ENCODE data around the gene IGF2BP3. TPM values are rescaled to one million over a fixed set of nuclear protein-coding genes. Genes with fewer than 3 reads are reported as not detected.
"Not testable (repeated sequence)": the region's sequence is repeated elsewhere in the genome, so short reads cannot be mapped to it uniquely, and the experiment has no call there.

IGF2BP3 gene
- total and polyA plus RNA-seq, 7 experiments from 2014 or later, result 0.13 to 1.8 (median 0.80) TPM; not detected in 1

GRCh38 chr7:23488714-23489113 is 18.4 kb upstream of the IGF2BP3 start:
- DNase-seq; ATAC-seq; intact Hi-C loops (cut with micrococcal nuclease); H3K27ac Mint-ChIP-seq; H3K27me3 ChIP-seq (ENCODE audit: control insufficient read depth in 2 of 2, insufficient read depth in 2 of 2, low read length in 2 of 2); H3K4me1 ChIP-seq (ENCODE audit: control insufficient read depth in 2 of 2, insufficient read depth in 2 of 2, low read length in 2 of 2); H3K9me3 ChIP-seq (ENCODE audit: control insufficient read depth in 2 of 3, low read length in 3 of 3); H3K27me3 Mint-ChIP-seq; H3K9me3 Mint-ChIP-seq; H3K27ac ChIP-seq (ENCODE audit: low read depth, low read length); H3K36me3 ChIP-seq (ENCODE audit: control insufficient read depth in 2 of 3, insufficient read depth in 3 of 3, low read length in 3 of 3); H3K4me3 Mint-ChIP-seq; H3K4me3 ChIP-seq (ENCODE audit: low read length); H3K36me3 Mint-ChIP-seq: not testable (repeated sequence)
- ChIA-PET POLR2A (interaction anchor here (1.4 kb wide), 1 partner anchor 16 kb away, joined by 3 read pairs; no protein-coding TSS in a partner anchor), CTCF (interaction anchor here (0.6 kb wide), 1 partner anchor 204 kb away, joined by 4 read pairs; no protein-coding TSS in a partner anchor)
- peaks cover 3 to 13% (median 10%) of the 10 kb centered on the region in 7 donors for H3K4me1 Mint-ChIP-seq

DNA sequence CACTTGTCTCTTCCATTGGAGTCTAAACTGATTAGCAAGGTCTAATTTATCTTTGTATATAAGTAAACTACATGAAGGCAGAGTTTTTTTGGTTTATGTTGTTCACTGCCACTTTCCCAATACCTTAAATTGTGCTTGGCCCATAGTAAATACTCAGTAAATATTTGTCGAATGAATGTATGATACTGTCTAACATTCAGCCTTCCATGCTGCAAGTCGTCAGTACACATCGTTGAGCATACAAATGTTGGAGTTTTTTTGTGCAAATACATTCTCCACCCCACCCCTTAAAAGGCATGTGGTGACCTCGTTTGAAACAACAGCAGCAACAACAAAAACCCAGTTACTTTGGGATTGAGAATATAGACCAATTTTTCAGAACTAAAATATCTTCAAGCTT is 17.4 kb upstream of the IGF2BP3 start:
- H3K27me3 ChIP-seq (ENCODE audit: control insufficient read depth in 2 of 2, insufficient read depth in 2 of 2, low read length in 2 of 2), result no peaks in the 10 kb centered on the region
- no peaks in the 10 kb centered on the region for H3K9me3 Mint-ChIP-seq

GRCh38 chr7:23486002-23486773 is 15.9 kb upstream of the IGF2BP3 start:
- POLR2A ChIA-PET, result interaction anchor here (1.5 kb wide), 1 partner anchor 46 kb away, joined by 5 read pairs; no protein-coding TSS in a partner anchor
- CTCF ChIA-PET, result no interaction called here
- Histone ChIP-seq H3K4me3 (ENCODE audit: low read length) (no peak overlapping the region), H3K27me3 (ENCODE audit: control insufficient read depth in 2 of 2, insufficient read depth in 2 of 2, low read length in 2 of 2) (no peaks in the 10 kb centered on the region), H3K9me3 (ENCODE audit: control insufficient read depth in 2 of 3, low read length in 3 of 3) (no peaks in the 10 kb centered on the region), H3K36me3 (ENCODE audit: control insufficient read depth in 2 of 3, insufficient read depth in 3 of 3, low read length in 3 of 3) (peaks cover 0 to 3% (median 0%) of the 10 kb centered on the region in 3 experiments), H3K27ac (ENCODE audit: low read depth, low read length) (no peak overlapping the region), H3K4me1 (ENCODE audit: control insufficient read depth in 2 of 2, insufficient read depth in 2 of 2, low read length in 2 of 2) (peaks cover 4 to 6% of the 10 kb centered on the region in 2 donors)
- no peak for DNase-seq
- no peak overlapping the region for H3K4me3 Mint-ChIP-seq
- H3K36me3 Mint-ChIP-seq, result peaks cover 0 to 3% (median 0%) of the 10 kb centered on the region in 5 donors
- no peak for ATAC-seq
- H3K27me3 Mint-ChIP-seq, result peaks cover 0 to 20% (median 10%) of the 10 kb centered on the region in 5 donors
- intact Hi-C loops (cut with micrococcal nuclease), result no loop called here
- peaks cover 3 to 10% (median 10%) of the 10 kb centered on the region in 7 donors for H3K4me1 Mint-ChIP-seq
- H3K9me3 Mint-ChIP-seq, result no peaks in the 10 kb centered on the region
- H3K27ac Mint-ChIP-seq, result peak overlapping the region in 1 of 9 donors; percentile 13

More for the DNA sequence above, 17.4 kb upstream of the IGF2BP3 start:
- H3K4me1 Mint-ChIP-seq, result peaks cover 3 to 13% (median 10%) of the 10 kb centered on the region in 7 donors
- no peak for DNase-seq
- peaks cover 0 to 3% (median 0%) of the 10 kb centered on the region in 5 donors for H3K36me3 Mint-ChIP-seq
- Histone ChIP-seq H3K36me3 (ENCODE audit: control insufficient read depth in 2 of 3, insufficient read depth in 3 of 3, low read length in 3 of 3) (peaks cover 0 to 3% (median 0%) of the 10 kb centered on the region in 3 experiments), H3K4me1 (ENCODE audit: control insufficient read depth in 2 of 2, insufficient read depth in 2 of 2, low read length in 2 of 2) (peaks cover 4 to 6% of the 10 kb centered on the region in 2 donors), H3K4me3 (ENCODE audit: low read length) (no peak overlapping the region), H3K9me3 (ENCODE audit: control insufficient read depth in 2 of 3, low read length in 3 of 3) (no peaks in the 10 kb centered on the region), H3K27ac (ENCODE audit: low read depth, low read length) (no peak overlapping the region)
- no peak overlapping the region for H3K4me3 Mint-ChIP-seq
- peaks cover 0 to 8% (median 0%) of the 10 kb centered on the region in 5 donors for H3K27me3 Mint-ChIP-seq
- CTCF ChIA-PET, result interaction anchor here (0.6 kb wide), 1 partner anchor 77 kb away, joined by 4 read pairs; no protein-coding TSS in a partner anchor
- POLR2A ChIA-PET, result interaction anchor here (1.4 kb wide), 1 partner anchor 15 kb away, joined by 3 read pairs; no protein-coding TSS in a partner anchor
- intact Hi-C loops (cut with micrococcal nuclease), result no loop called here
- H3K27ac Mint-ChIP-seq, result no peak overlapping the region
- ATAC-seq, result no peak

DNA sequence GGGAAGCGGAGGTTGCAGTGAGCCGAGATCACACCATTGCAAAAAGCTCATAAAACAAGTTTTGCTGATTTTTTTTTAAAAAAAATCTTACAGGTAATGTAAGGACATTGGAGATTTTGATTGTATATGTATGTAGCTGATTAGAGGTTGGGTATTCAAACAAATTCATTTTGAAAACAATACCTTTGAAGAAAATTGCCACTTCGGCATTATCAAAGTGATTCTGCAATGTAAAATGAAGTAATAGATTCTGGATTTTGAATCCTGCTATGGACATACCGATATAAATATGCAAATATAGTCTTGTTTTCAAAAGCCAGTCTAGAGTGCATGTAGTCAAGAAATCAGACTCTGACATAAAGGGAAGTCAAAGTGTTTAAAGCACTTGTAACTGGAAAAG is 12.4 kb upstream of the IGF2BP3 start:
- ChIA-PET POLR2A (interaction anchor here (0.6 kb wide), 1 partner anchor 100 kb away, joined by 8 read pairs; no protein-coding TSS in a partner anchor), CTCF (interaction anchor here (1.1 kb wide), 1 partner anchor 48 kb away, joined by 4 read pairs; no protein-coding TSS in a partner anchor)
- intact Hi-C loops (cut with micrococcal nuclease), result no loop called here
- H3K27me3 ChIP-seq (ENCODE audit: control insufficient read depth in 2 of 2, insufficient read depth in 2 of 2, low read length in 2 of 2), result peaks cover 11 to 18% of the 10 kb centered on the region in 2 donors
- H3K9me3 ChIP-seq (ENCODE audit: control insufficient read depth in 2 of 3, low read length in 3 of 3), result no peaks in the 10 kb centered on the region
- Mint-ChIP-seq H3K4me3 (no peak overlapping the region), H3K27me3 (peaks cover 16 to 35% (median 28%) of the 10 kb centered on the region in 5 donors), H3K4me1 (no peaks in the 10 kb centered on the region), H3K27ac (no peak overlapping the region), H3K36me3 (no peaks in the 10 kb centered on the region), H3K9me3 (no peaks in the 10 kb centered on the region)
- H3K4me1 ChIP-seq (ENCODE audit: control insufficient read depth in 2 of 2, insufficient read depth in 2 of 2, low read length in 2 of 2), result no peaks in the 10 kb centered on the region
- H3K36me3 ChIP-seq (ENCODE audit: control insufficient read depth in 2 of 3, insufficient read depth in 3 of 3, low read length in 3 of 3), result no peaks in the 10 kb centered on the region
- ATAC-seq (no peak), DNase-seq (no peak)
- no peak overlapping the region for H3K27ac ChIP-seq (ENCODE audit: low read depth, low read length)
- H3K4me3 ChIP-seq (ENCODE audit: low read length), result no peak overlapping the region

GRCh38 chr7:23477962-23478866 is 7.9 kb upstream of the IGF2BP3 start:
- intact Hi-C loops (cut with micrococcal nuclease), result loop anchor here (10.0 kb wide), 2 partner anchors 463 to 623 kb away; partner anchors contain the start of gene HYCC1 (in 2 of the 2)
- ChIA-PET POLR2A (interaction anchor here (0.7 to 1.6 kb wide), 2 partner anchors 12 to 17 kb away, joined by 3 to 5 read pairs; no protein-coding TSS in a partner anchor), CTCF (no interaction called here)
- Mint-ChIP-seq H3K27ac (no peak overlapping the region), H3K9me3 (peaks cover 0 to 13% (median 6%) of the 10 kb centered on the region in 11 donors), H3K36me3 (peaks cover 0 to 6% (median 0%) of the 10 kb centered on the region in 5 donors), H3K27me3 (peaks cover 45 to 62% (median 53%) of the 10 kb centered on the region in 5 donors), H3K4me1 (peaks cover 6 to 13% (median 10%) of the 10 kb centered on the region in 7 donors), H3K4me3 (no peak overlapping the region)
- DNase-seq, result no peak
- Histone ChIP-seq H3K4me3 (ENCODE audit: low read length) (no peak overlapping the region), H3K4me1 (ENCODE audit: control insufficient read depth in 2 of 2, insufficient read depth in 2 of 2, low read length in 2 of 2) (peaks cover 0 to 10% of the 10 kb centered on the region in 2 donors), H3K36me3 (ENCODE audit: control insufficient read depth in 2 of 3, insufficient read depth in 3 of 3, low read length in 3 of 3) (no peaks in the 10 kb centered on the region), H3K27me3 (ENCODE audit: control insufficient read depth in 2 of 2, insufficient read depth in 2 of 2, low read length in 2 of 2) (peaks cover 52 to 60% of the 10 kb centered on the region in 2 donors), H3K9me3 (ENCODE audit: control insufficient read depth in 2 of 3, low read length in 3 of 3) (no peaks in the 10 kb centered on the region), H3K27ac (ENCODE audit: low read depth, low read length) (no peak overlapping the region)
- no peak for ATAC-seq

- ChIA-PET POLR2A (interaction anchor here (0.6 kb wide), 1 partner anchor 1097 kb away, joined by 3 read pairs; no protein-coding TSS in a partner anchor), CTCF (no interaction called here)
- no peak for DNase-seq
- Histone ChIP-seq H3K4me3 (ENCODE audit: low read length) (no peak overlapping the region), H3K9me3 (ENCODE audit: control insufficient read depth in 2 of 3, low read length in 3 of 3) (no peaks in the 10 kb centered on the region), H3K27me3 (ENCODE audit: control insufficient read depth in 2 of 2, insufficient read depth in 2 of 2, low read length in 2 of 2) (peaks cover 63 to 71% of the 10 kb centered on the region in 2 donors), H3K27ac (ENCODE audit: low read depth, low read length) (no peak overlapping the region), H3K4me1 (ENCODE audit: control insufficient read depth in 2 of 2, insufficient read depth in 2 of 2, low read length in 2 of 2) (peaks cover 0 to 10% of the 10 kb centered on the region in 2 donors), H3K36me3 (ENCODE audit: control insufficient read depth in 2 of 3, insufficient read depth in 3 of 3, low read length in 3 of 3) (no peaks in the 10 kb centered on the region)
- Mint-ChIP-seq H3K36me3 (peaks cover 0 to 8% (median 0%) of the 10 kb centered on the region in 5 donors), H3K27me3 (peaks cover 54 to 66% (median 58%) of the 10 kb centered on the region in 5 donors), H3K4me1 (peaks cover 6 to 18% (median 11%) of the 10 kb centered on the region in 7 donors), H3K4me3 (no peak overlapping the region), H3K27ac (no peak overlapping the region), H3K9me3 (peaks cover 0 to 20% (median 7%) of the 10 kb centered on the region in 11 donors)
- intact Hi-C loops (cut with micrococcal nuclease), result loop anchor here (10.0 kb wide), 2 partner anchors 462 to 622 kb away; partner anchors contain the start of gene HYCC1 (in 2 of the 2)
- no peak for ATAC-seq
Measured at GRCh38 chr7:23477157-23477499, 6.8 kb upstream of the IGF2BP3 start.
